Neural cell (in vitro differentiated cells): ENCODE results near the gene FHOD3. TPM values are rescaled to one million over a fixed set of nuclear protein-coding genes. Genes with fewer than 3 reads are reported as not detected.

Source experiments
- H2AFZ ChIP-seq: fragments of 200-600, 300-800 bp; sonication (generic), shearing (Covaris generic); 2 replicates; pipeline ENCODE4 v1.6.0; 2014; ENCODE audit warnings: low read depth, mild to moderate bottlenecking, antibody characterized with exemption, low read length, moderate library complexity
- H3F3A ChIP-seq: fragments of 200-600 bp; shearing (Covaris generic); 2 replicates; pipeline ENCODE4 v1.6.1; 2016; ENCODE audit warnings: mild to moderate bottlenecking, moderate library complexity, mixed read lengths, antibody characterized with exemption, low read length; ENCODE audit not compliant: insufficient read depth, poor library complexity, severe bottlenecking
- H3K27ac ChIP-seq: fragments of 200-600, 300-800 bp; sonication (generic), shearing (Covaris generic); 2 replicates; pipeline ENCODE4 v1.5.1; 2014; ENCODE audit warnings: mild to moderate bottlenecking, low read length, moderate library complexity
- H3K27me3 ChIP-seq: fragments of 300-800, 200-600 bp; sonication (generic), shearing (Covaris generic); 2 replicates; pipeline ENCODE4 v1.6.0; 2014; ENCODE audit warnings: mild to moderate bottlenecking, low read depth, low read length, moderate library complexity; ENCODE audit not compliant: insufficient read depth
- H3K36me3 ChIP-seq: fragments of 300-800, 200-600 bp; sonication (generic), shearing (Covaris generic); 2 replicates; pipeline ENCODE4 v1.5.1; 2014; ENCODE audit warnings: mild to moderate bottlenecking, antibody characterized with exemption, low read length, moderate library complexity; ENCODE audit not compliant: insufficient read depth
- H3K4me2 ChIP-seq: fragments of 300-800, 200-600 bp; sonication (generic), shearing (Covaris generic); 2 replicates; pipeline ENCODE4 v1.6.0; 2014; ENCODE audit warnings: mild to moderate bottlenecking, low read length
- H3K4me3 ChIP-seq: fragments of 300-800, 200-600 bp; sonication (generic), shearing (Covaris generic); 2 replicates; pipeline ENCODE4 v1.5.1; 2014; ENCODE audit warnings: mild to moderate bottlenecking, low read length, moderate library complexity
- H3K79me2 ChIP-seq: fragments of 200-600 bp; shearing (Covaris generic); replicated peaks from 2 replicates; pipeline ENCODE4 v1.6.0; 2014; ENCODE audit warnings: mild to moderate bottlenecking, low read length, moderate library complexity; ENCODE audit not compliant: insufficient read depth
- H3K9ac ChIP-seq: fragments of 300-800, 200-600 bp; sonication (generic), shearing (Covaris generic); 2 replicates; pipeline ENCODE4 v1.6.1; 2016; ENCODE audit warnings: mild to moderate bottlenecking, low read length, mixed read lengths
- H3K9me2 ChIP-seq: fragments of 200-600 bp; shearing (Covaris generic); 2 replicates; pipeline ENCODE4 v1.6.1; 2016; ENCODE audit warnings: mild to moderate bottlenecking, low read length, mixed read lengths; ENCODE audit not compliant: insufficient read depth
- H3K9me3 ChIP-seq: fragments of 200-600, 300-800 bp; sonication (generic), shearing (Covaris generic); 2 replicates; pipeline ENCODE4 v1.6.1; 2016; ENCODE audit warnings: mild to moderate bottlenecking, mixed run types, low read length, moderate library complexity, mixed read lengths
- H4K20me1 ChIP-seq: fragments of 200-600 bp; shearing (Covaris generic); 2 replicates; pipeline ENCODE4 v1.6.1; 2016; ENCODE audit warnings: mild to moderate bottlenecking, mixed run types; ENCODE audit not compliant: insufficient read depth
- EP300 ChIP-seq: fragments of 450-650 bp; conservative IDR thresholded peaks from 2 replicates; pipeline ENCODE4 v1.6.1; 2014; ENCODE audit warnings: antibody characterized with exemption, mild to moderate bottlenecking, moderate library complexity; ENCODE audit not compliant: poor library complexity, severe bottlenecking
- EZH2 ChIP-seq: fragments of 200-600, 300-800 bp; shearing (Covaris generic), sonication (generic); IDR thresholded peaks from 2 replicates; pipeline ENCODE4 v1.6.1; 2014; ENCODE audit warnings: antibody characterized with exemption, low read length, borderline replicate concordance, mild to moderate bottlenecking; ENCODE audit not compliant: insufficient read depth, poor library complexity, severe bottlenecking
- MXI1 ChIP-seq: fragments of 450-650 bp; conservative IDR thresholded peaks from 2 replicates; pipeline ENCODE4 v1.6.1; 2014; ENCODE audit warnings: antibody characterized with exemption, mild to moderate bottlenecking; ENCODE audit not compliant: poor library complexity, severe bottlenecking
- POLR2AphosphoS5 ChIP-seq: IDR thresholded peaks from 2 replicates; pipeline ENCODE4 v1.6.1; 2012
- RAD21 ChIP-seq: fragments of 450-650 bp; conservative IDR thresholded peaks from 2 replicates; pipeline ENCODE4 v1.6.1; 2014; ENCODE audit warnings: antibody characterized with exemption, mild to moderate bottlenecking, moderate library complexity
- SMC3 ChIP-seq: fragments of 450-650 bp; conservative IDR thresholded peaks from 2 replicates; pipeline ENCODE4 v1.6.1; 2014; ENCODE audit warnings: antibody characterized with exemption, mild to moderate bottlenecking, moderate library complexity; ENCODE audit not compliant: poor library complexity
- TAF1 ChIP-seq: IDR thresholded peaks from 2 replicates; pipeline ENCODE4 v1.6.1; 2012; ENCODE audit warnings: low read depth
- polyA plus RNA-seq: library from polyadenylated mRNA; depleted of rRNA; stranded (reverse); fragments of >200 nt; gene quantifications from 2 replicates; pipeline ENCODE4 v1.2.3, GENCODE V29; 2014
- TF ChIP-seq, protein P1 (sequence below): IDR thresholded peaks from 2 replicates; pipeline ENCODE4 v1.6.1; 2012; ENCODE audit warnings: borderline replicate concordance
- TF ChIP-seq, protein P2 (sequence below): fragments of 450-650 bp; IDR thresholded peaks from 2 replicates; pipeline ENCODE4 v1.5.1; 2014; ENCODE audit warnings: antibody characterized with exemption, mild to moderate bottlenecking, moderate library complexity; ENCODE audit not compliant: poor library complexity, severe bottlenecking

FHOD3 gene
- polyA plus RNA-seq, 1 donor from 2014 or later, result 19.4 TPM

DNA sequence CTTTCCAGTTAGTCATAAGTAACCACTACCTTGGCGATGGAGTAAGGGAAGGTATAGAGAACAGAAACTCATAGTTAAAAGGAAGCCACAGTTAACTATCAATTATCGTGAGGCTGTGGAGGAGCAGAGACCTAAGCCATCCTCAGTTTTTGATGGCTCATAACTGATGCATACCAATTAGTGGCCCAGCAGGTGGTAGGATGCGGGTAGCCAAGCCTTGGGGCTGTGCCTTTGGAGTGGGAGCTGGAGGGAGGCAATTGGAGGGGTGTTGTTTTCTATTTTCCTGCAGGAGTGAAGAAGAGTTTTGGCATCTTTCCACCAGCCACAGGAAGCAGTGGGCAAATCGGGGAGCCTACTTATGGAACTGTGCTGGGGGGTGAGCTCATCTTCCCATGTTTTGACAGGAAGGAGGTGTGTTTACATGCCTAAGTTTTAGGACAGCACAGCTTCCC, 336.5 kb downstream of the FHOD3 start:
- Histone ChIP-seq H3F3A (no peaks in the 10 kb centered on the region), H2AFZ (no peak overlapping the region), H3K79me2 (no peaks in the 10 kb centered on the region), H3K9me2 (no peaks in the 10 kb centered on the region), H3K27ac (no peak overlapping the region), H3K9ac (no peak overlapping the region), H3K4me2 (no peak overlapping the region), H3K4me3 (no peak overlapping the region), H3K27me3 (no peaks in the 10 kb centered on the region), H3K36me3 (no peaks in the 10 kb centered on the region), H3K9me3 (no peaks in the 10 kb centered on the region), H4K20me1 (no peaks in the 10 kb centered on the region)
- TF ChIP-seq EZH2, result no peak
- no peak for TF ChIP-seq TAF1
- TF ChIP-seq POLR2AphosphoS5, result no peak
- TF ChIP-seq SMC3, result no peak
- TF ChIP-seq, protein P1, sequence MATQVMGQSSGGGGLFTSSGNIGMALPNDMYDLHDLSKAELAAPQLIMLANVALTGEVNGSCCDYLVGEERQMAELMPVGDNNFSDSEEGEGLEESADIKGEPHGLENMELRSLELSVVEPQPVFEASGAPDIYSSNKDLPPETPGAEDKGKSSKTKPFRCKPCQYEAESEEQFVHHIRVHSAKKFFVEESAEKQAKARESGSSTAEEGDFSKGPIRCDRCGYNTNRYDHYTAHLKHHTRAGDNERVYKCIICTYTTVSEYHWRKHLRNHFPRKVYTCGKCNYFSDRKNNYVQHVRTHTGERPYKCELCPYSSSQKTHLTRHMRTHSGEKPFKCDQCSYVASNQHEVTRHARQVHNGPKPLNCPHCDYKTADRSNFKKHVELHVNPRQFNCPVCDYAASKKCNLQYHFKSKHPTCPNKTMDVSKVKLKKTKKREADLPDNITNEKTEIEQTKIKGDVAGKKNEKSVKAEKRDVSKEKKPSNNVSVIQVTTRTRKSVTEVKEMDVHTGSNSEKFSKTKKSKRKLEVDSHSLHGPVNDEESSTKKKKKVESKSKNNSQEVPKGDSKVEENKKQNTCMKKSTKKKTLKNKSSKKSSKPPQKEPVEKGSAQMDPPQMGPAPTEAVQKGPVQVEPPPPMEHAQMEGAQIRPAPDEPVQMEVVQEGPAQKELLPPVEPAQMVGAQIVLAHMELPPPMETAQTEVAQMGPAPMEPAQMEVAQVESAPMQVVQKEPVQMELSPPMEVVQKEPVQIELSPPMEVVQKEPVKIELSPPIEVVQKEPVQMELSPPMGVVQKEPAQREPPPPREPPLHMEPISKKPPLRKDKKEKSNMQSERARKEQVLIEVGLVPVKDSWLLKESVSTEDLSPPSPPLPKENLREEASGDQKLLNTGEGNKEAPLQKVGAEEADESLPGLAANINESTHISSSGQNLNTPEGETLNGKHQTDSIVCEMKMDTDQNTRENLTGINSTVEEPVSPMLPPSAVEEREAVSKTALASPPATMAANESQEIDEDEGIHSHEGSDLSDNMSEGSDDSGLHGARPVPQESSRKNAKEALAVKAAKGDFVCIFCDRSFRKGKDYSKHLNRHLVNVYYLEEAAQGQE, result no peak
- TF ChIP-seq, protein P2, sequence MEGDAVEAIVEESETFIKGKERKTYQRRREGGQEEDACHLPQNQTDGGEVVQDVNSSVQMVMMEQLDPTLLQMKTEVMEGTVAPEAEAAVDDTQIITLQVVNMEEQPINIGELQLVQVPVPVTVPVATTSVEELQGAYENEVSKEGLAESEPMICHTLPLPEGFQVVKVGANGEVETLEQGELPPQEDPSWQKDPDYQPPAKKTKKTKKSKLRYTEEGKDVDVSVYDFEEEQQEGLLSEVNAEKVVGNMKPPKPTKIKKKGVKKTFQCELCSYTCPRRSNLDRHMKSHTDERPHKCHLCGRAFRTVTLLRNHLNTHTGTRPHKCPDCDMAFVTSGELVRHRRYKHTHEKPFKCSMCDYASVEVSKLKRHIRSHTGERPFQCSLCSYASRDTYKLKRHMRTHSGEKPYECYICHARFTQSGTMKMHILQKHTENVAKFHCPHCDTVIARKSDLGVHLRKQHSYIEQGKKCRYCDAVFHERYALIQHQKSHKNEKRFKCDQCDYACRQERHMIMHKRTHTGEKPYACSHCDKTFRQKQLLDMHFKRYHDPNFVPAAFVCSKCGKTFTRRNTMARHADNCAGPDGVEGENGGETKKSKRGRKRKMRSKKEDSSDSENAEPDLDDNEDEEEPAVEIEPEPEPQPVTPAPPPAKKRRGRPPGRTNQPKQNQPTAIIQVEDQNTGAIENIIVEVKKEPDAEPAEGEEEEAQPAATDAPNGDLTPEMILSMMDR, result no peak
- no peak for TF ChIP-seq MXI1
- TF ChIP-seq EP300, result no peak
- TF ChIP-seq RAD21, result no peak

DNA sequence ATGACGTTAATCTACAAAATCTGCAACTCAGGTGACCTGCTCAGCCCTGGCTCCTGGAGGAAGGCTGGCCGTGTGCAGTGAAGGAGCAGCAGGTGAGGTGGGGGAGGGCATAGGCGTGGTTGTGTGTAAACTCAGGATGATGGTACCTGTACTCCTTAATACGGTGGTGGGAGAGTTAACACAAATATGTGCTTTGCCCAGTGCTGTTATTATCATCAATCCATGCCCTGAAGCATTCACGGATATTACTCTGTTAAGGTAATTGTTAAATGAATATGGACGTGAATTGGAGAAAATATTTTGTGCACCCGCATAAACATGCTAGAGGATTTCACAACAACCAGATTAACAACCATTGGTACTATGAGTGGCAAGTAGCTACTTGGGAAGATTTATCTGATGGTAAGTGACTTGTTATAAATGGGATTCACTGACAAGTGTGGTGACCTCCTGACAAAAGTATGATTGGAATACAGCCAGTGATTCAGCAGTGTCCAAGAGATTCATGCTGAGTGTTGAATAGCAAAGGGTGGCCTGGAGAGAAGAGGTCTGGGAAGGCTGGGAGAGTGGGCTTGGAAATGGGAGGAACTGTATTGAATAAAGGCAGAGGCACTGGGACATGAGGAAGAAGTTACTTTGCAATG, 337.2 kb downstream of the FHOD3 start:
- Histone ChIP-seq H3K9me3 (no peaks in the 10 kb centered on the region), H3K36me3 (no peaks in the 10 kb centered on the region), H3K27ac (no peak overlapping the region), H2AFZ (no peak overlapping the region), H4K20me1 (no peaks in the 10 kb centered on the region), H3K4me2 (no peak overlapping the region), H3K4me3 (no peak overlapping the region), H3F3A (no peaks in the 10 kb centered on the region), H3K27me3 (no peaks in the 10 kb centered on the region), H3K9ac (no peak overlapping the region), H3K79me2 (no peaks in the 10 kb centered on the region), H3K9me2 (no peaks in the 10 kb centered on the region)
- no peak for TF ChIP-seq TAF1
